Left renal pelvis (tissue), 4 donors: Measurements from ENCODE around the gene MRPS18B. TPM values are rescaled to one million over a fixed set of nuclear protein-coding genes. Genes with fewer than 3 reads are reported as not detected.

Experiments
- DNase-seq, 4 donors: peaks; one replicate each; pipeline ENCODE4 v3.0.0-alpha.2; 2013; ENCODE audit warnings: low read depth in 4 of 4, low spot score in 3 of 4
- polyA plus RNA-seq, 4 donors: library from polyadenylated mRNA; unstranded; fragments of 120-200 nt; gene quantifications; one replicate each; pipeline ENCODE4 v1.2.1, GENCODE V29; 2013; ENCODE audit not compliant: insufficient read length in 4 of 4

Gene MRPS18B
- polyA plus RNA-seq, 4 donors: 35.3 to 63.8 (median 55.4) TPM

DNA sequence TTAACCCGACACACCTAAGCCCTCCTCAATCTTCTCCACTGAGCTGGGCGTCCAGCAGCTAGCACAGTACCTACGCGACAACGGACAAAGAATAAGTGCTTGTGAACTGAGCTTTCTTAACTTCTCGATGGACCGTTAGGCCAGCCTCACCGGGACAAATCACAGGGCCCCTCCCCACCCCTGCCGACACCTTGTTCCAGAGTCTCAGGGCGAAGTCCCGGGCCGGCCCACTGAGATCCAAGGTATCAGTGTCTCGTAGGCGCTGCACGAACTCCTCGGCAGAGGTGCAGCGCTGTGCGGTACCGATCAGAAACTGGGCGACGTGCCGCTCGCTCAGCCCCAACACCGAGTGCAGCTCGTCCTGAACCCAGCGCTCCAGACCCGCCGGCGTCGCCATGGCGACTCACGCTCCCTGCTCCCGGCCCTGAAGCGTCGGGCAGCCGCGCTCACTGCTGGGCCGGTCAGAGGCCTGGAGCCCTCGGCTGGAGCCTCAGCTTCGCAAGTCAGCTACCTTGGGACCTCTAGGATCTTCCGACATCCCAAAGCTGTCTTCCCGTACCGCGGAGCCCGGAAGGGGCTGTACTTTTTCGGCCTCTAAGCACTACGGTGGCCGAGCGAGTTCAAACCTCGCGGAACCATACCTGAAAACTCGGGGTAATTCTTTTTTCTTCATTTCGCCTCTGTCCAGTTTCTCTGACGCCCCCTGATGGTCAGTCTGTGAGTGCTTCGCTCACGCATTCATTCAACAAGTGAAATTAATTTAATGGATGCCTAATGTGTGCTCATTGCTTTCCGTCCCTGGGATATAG, 55.0 kb downstream of the MRPS18B start, which contains the start of gene DHX16:
Gene DHX16 (minus strand): TSS at position 562 of the 809 bp plus-strand sequence. CDS start 165 bp downstream, at position 397.
- DNase-seq: peak; percentile 92 to 96 (median 96)

Other genes starting within 250 kb of the MRPS18B start
- 100 to 1,000 TPM; 105 to 113 (median 111) TPM for gene HLA-E, start 128.3 kb upstream of the MRPS18B start, polyA plus RNA-seq
- 100 to 1,000 TPM in 2 of 4 donors, 10 to 100 TPM in 2; 77.6 to 105 (median 93.8) TPM for gene GNL1, start 61.4 kb upstream of the MRPS18B start, polyA plus RNA-seq
- gene PRR3, start 60.5 kb upstream of the MRPS18B start, polyA plus RNA-seq: 10 to 100 TPM; 30.9 to 36.9 (median 33.2) TPM
- 10 to 100 TPM; 55.7 to 74.9 (median 64.6) TPM for gene ABCF1, start 46.4 kb upstream of the MRPS18B start, polyA plus RNA-seq
- gene PPP1R10, start 597 bp upstream of the MRPS18B start, polyA plus RNA-seq: 10 to 100 TPM; 38.1 to 65.7 (median 57.1) TPM
- gene ATAT1, start 9.0 kb downstream of the MRPS18B start, polyA plus RNA-seq: 10 to 100 TPM; 33.7 to 66.4 (median 39.8) TPM
- gene C6orf136, start 29.3 kb downstream of the MRPS18B start, polyA plus RNA-seq: 10 to 100 TPM; 10.5 to 30.0 (median 24.5) TPM
- gene DHX16, start 55.2 kb downstream of the MRPS18B start, polyA plus RNA-seq: 10 to 100 TPM; 28.8 to 51.3 (median 41.2) TPM
- gene PPP1R18, start 68.8 kb downstream of the MRPS18B start, polyA plus RNA-seq: 10 to 100 TPM; 34.3 to 56.4 (median 40.2) TPM
- 10 to 100 TPM; 35.6 to 40.7 (median 38.1) TPM for gene NRM, start 73.1 kb downstream of the MRPS18B start, polyA plus RNA-seq
- 10 to 100 TPM; 34.7 to 49.0 (median 45.2) TPM for gene MDC1, start 99.4 kb downstream of the MRPS18B start, polyA plus RNA-seq
- 1,000 to 10,000 TPM; 1,126 to 1,457 (median 1,265) TPM for gene TUBB, start 102.5 kb downstream of the MRPS18B start, polyA plus RNA-seq
- gene FLOT1, start 124.8 kb downstream of the MRPS18B start, polyA plus RNA-seq: 100 to 1,000 TPM; 103 to 143 (median 138) TPM
- 10 to 100 TPM; 17.5 to 23.5 (median 21.3) TPM for gene IER3, start 126.7 kb downstream of the MRPS18B start, polyA plus RNA-seq